ENCODE data around the gene CKB.

The CKB gene

GRCh38 chr14:103563226-103563620 is 40.6 kb upstream of the CKB start:
- TF ChIP-seq SIN3A (IDR thresholded peaks at IDR 0.05; ENCODE audit: borderline replicate concordance, insufficient read depth, low read length) (no peak), TAF1 (IDR thresholded peaks at IDR 0.05; ENCODE audit: borderline replicate concordance, insufficient read depth, low read length) (no peak), POLR2AphosphoS5 (IDR thresholded peaks at IDR 0.05; ENCODE audit: low read depth, low read length) (no peak), FOXP2 (optimal IDR thresholded peaks at IDR 0.05; ENCODE audit: borderline replicate concordance, extremely low read depth, extremely low read length, insufficient read depth) (no peak), REST (IDR thresholded peaks at IDR 0.05; ENCODE audit: insufficient read depth in 1 of 2, low read depth in 2 of 2, low read length in 2 of 2) (no peak)

GRCh38 chr14:103562429-103563225 is 40.0 kb upstream of the CKB start, which contains the start of the genes BAG5 and COA8:
Gene BAG5, minus strand, starts transcription at chr14:103562657. Its CDS starts 1,493 bp downstream, at chr14:103561164.
Gene COA8, plus strand, starts transcription at chr14:103562960. Its CDS starts 42 bp downstream, at chr14:103563002.
- TF ChIP-seq POLR2AphosphoS5 (IDR thresholded peaks at IDR 0.05; ENCODE audit: low read depth, low read length), result no peak; the same call in 1 of the 2 replicates
- TF ChIP-seq REST (IDR thresholded peaks at IDR 0.05; ENCODE audit: insufficient read depth in 1 of 2, low read depth in 2 of 2, low read length in 2 of 2), result no peak
- TF ChIP-seq SIN3A (IDR thresholded peaks at IDR 0.05; ENCODE audit: borderline replicate concordance, insufficient read depth, low read length), result no peak
- TF ChIP-seq FOXP2 (optimal IDR thresholded peaks at IDR 0.05; ENCODE audit: borderline replicate concordance, extremely low read depth, extremely low read length, insufficient read depth), result peak; percentile 10

GRCh38 chr14:103562179-103562428 is 39.5 kb upstream of the CKB start:
- TF ChIP-seq FOXP2 (optimal IDR thresholded peaks at IDR 0.05; ENCODE audit: borderline replicate concordance, extremely low read depth, extremely low read length, insufficient read depth) (no peak), TAF1 (IDR thresholded peaks at IDR 0.05; ENCODE audit: borderline replicate concordance, insufficient read depth, low read length) (no peak), REST (IDR thresholded peaks at IDR 0.05; ENCODE audit: insufficient read depth in 1 of 2, low read depth in 2 of 2, low read length in 2 of 2) (no peak), SIN3A (IDR thresholded peaks at IDR 0.05; ENCODE audit: borderline replicate concordance, insufficient read depth, low read length) (no peak), POLR2AphosphoS5 (IDR thresholded peaks at IDR 0.05; ENCODE audit: low read depth, low read length) (no peak)

- TF ChIP-seq TAF1 (IDR thresholded peaks at IDR 0.05; ENCODE audit: borderline replicate concordance, insufficient read depth, low read length), result no peak
- no peak for TF ChIP-seq SIN3A (IDR thresholded peaks at IDR 0.05; ENCODE audit: borderline replicate concordance, insufficient read depth, low read length)
- no peak for TF ChIP-seq REST (IDR thresholded peaks at IDR 0.05; ENCODE audit: insufficient read depth in 1 of 2, low read depth in 2 of 2, low read length in 2 of 2)
- no peak for TF ChIP-seq FOXP2 (optimal IDR thresholded peaks at IDR 0.05; ENCODE audit: borderline replicate concordance, extremely low read depth, extremely low read length, insufficient read depth)
- no peak; the same call in 1 of the 2 replicates for TF ChIP-seq POLR2AphosphoS5 (IDR thresholded peaks at IDR 0.05; ENCODE audit: low read depth, low read length)
Observed at GRCh38 chr14:103561381-103562178, 39.0 kb upstream of the CKB start.
